ENCODE results near the gene STOML3.

GRCh38 chr13:39025433-39025839, 34.8 kb upstream of the STOML3 start:
- TF ChIP-seq CTCF (IDR thresholded peaks at IDR 0.05) (no peak), POLR2A (IDR thresholded peaks at IDR 0.05) (no peak)
